ENCODE results near the gene E2F7.
A peak's percentile ranks its signal among the peaks of the same experiment; 100 is the strongest.
"Not testable (repeated sequence)": the region's sequence is repeated elsewhere in the genome, so short reads cannot be mapped to it uniquely, and the experiment has no call there.

E2F7 gene

GRCh38 chr12:77089686-77090220, 24.4 kb upstream of the E2F7 start:
- Histone ChIP-seq H3K36me3 (ENCODE audit: control insufficient read depth, insufficient read depth, low read length) (no peaks in the 10 kb centered on the region), H3K4me3 (ENCODE audit: low read depth, low read length) (no peak overlapping the region), H3K4me1 (ENCODE audit: control insufficient read depth, insufficient read depth, low read length) (no peaks in the 10 kb centered on the region)

GRCh38 chr12:77087427-77087826, 22.1 kb upstream of the E2F7 start:
- no peaks in the 10 kb centered on the region for H3K27me3 ChIP-seq (ENCODE audit: control insufficient read depth, insufficient read depth, low read length)
- H3K4me1 ChIP-seq (ENCODE audit: control insufficient read depth, insufficient read depth, low read length) = no peaks in the 10 kb centered on the region
- no peak overlapping the region for H3K4me3 ChIP-seq (ENCODE audit: low read depth, low read length)
- H3K36me3 ChIP-seq (ENCODE audit: control insufficient read depth, insufficient read depth, low read length) = no peaks in the 10 kb centered on the region
- H3K9me3 ChIP-seq (ENCODE audit: control insufficient read depth, insufficient read depth, low read length) = no peaks in the 10 kb centered on the region
- H3K9ac ChIP-seq (ENCODE audit: low read depth, low read length) = no peak overlapping the region

More at GRCh38 chr12:77089686-77090220, 24.4 kb upstream of the E2F7 start:
- H3K9me3 ChIP-seq (ENCODE audit: control insufficient read depth, insufficient read depth, low read length) = no peaks in the 10 kb centered on the region
- H3K27me3 ChIP-seq (ENCODE audit: control insufficient read depth, insufficient read depth, low read length) = no peaks in the 10 kb centered on the region
- no peak overlapping the region for H3K9ac ChIP-seq (ENCODE audit: low read depth, low read length)

GRCh38 chr12:77082021-77082420, 16.7 kb upstream of the E2F7 start:
- Histone ChIP-seq H3K9me3 (ENCODE audit: control insufficient read depth, insufficient read depth, low read length) (no peaks in the 10 kb centered on the region), H3K27me3 (ENCODE audit: control insufficient read depth, insufficient read depth, low read length) (no peaks in the 10 kb centered on the region), H3K4me3 (ENCODE audit: low read depth, low read length) (no peak overlapping the region), H3K4me1 (ENCODE audit: control insufficient read depth, insufficient read depth, low read length) (no peaks in the 10 kb centered on the region), H3K9ac (ENCODE audit: low read depth, low read length) (no peak overlapping the region), H3K36me3 (ENCODE audit: control insufficient read depth, insufficient read depth, low read length) (no peaks in the 10 kb centered on the region)

- Histone ChIP-seq H3K4me1 (ENCODE audit: control insufficient read depth, insufficient read depth, low read length) (no peaks in the 10 kb centered on the region), H3K9ac (ENCODE audit: low read depth, low read length) (no peak overlapping the region), H3K4me3 (ENCODE audit: low read depth, low read length) (no peak overlapping the region), H3K36me3 (ENCODE audit: control insufficient read depth, insufficient read depth, low read length) (no peaks in the 10 kb centered on the region), H3K27me3 (ENCODE audit: control insufficient read depth, insufficient read depth, low read length) (no peaks in the 10 kb centered on the region), H3K9me3 (ENCODE audit: control insufficient read depth, insufficient read depth, low read length) (no peaks in the 10 kb centered on the region)
Measured at GRCh38 chr12:77079631-77080030, 14.3 kb upstream of the E2F7 start.

- Histone ChIP-seq H3K4me1 (ENCODE audit: control insufficient read depth, insufficient read depth, low read length) (no peaks in the 10 kb centered on the region), H3K9me3 (ENCODE audit: control insufficient read depth, insufficient read depth, low read length) (no peaks in the 10 kb centered on the region), H3K9ac (ENCODE audit: low read depth, low read length) (no peak overlapping the region)
Measured at GRCh38 chr12:77078231-77078630, 12.9 kb upstream of the E2F7 start.

GRCh38 chr12:77076886-77077285, 11.5 kb upstream of the E2F7 start:
- Histone ChIP-seq H3K27me3 (ENCODE audit: control insufficient read depth, insufficient read depth, low read length) (no peaks in the 10 kb centered on the region), H3K4me1 (ENCODE audit: control insufficient read depth, insufficient read depth, low read length) (no peaks in the 10 kb centered on the region), H3K4me3 (ENCODE audit: low read depth, low read length) (no peak overlapping the region), H3K9me3 (ENCODE audit: control insufficient read depth, insufficient read depth, low read length) (no peaks in the 10 kb centered on the region), H3K9ac (ENCODE audit: low read depth, low read length) (no peak overlapping the region), H3K36me3 (ENCODE audit: control insufficient read depth, insufficient read depth, low read length) (no peaks in the 10 kb centered on the region)

More at GRCh38 chr12:77078231-77078630, 12.9 kb upstream of the E2F7 start:
- Histone ChIP-seq H3K36me3 (ENCODE audit: control insufficient read depth, insufficient read depth, low read length) (no peaks in the 10 kb centered on the region), H3K4me3 (ENCODE audit: low read depth, low read length) (no peak overlapping the region), H3K27me3 (ENCODE audit: control insufficient read depth, insufficient read depth, low read length) (no peaks in the 10 kb centered on the region)

- not testable (repeated sequence) for H3K36me3 ChIP-seq (ENCODE audit: control insufficient read depth, insufficient read depth, low read length); H3K9ac ChIP-seq (ENCODE audit: low read depth, low read length); H3K4me3 ChIP-seq (ENCODE audit: low read depth, low read length); H3K9me3 ChIP-seq (ENCODE audit: control insufficient read depth, insufficient read depth, low read length); H3K4me1 ChIP-seq (ENCODE audit: control insufficient read depth, insufficient read depth, low read length); H3K27me3 ChIP-seq (ENCODE audit: control insufficient read depth, insufficient read depth, low read length)
Measured at GRCh38 chr12:77073894-77074293, 8.5 kb upstream of the E2F7 start.

- Histone ChIP-seq H3K4me1 (ENCODE audit: control insufficient read depth, insufficient read depth, low read length) (no peaks in the 10 kb centered on the region), H3K4me3 (ENCODE audit: low read depth, low read length) (no peak overlapping the region), H3K9ac (ENCODE audit: low read depth, low read length) (no peak overlapping the region)
Measured at GRCh38 chr12:77072833-77073495, 7.6 kb upstream of the E2F7 start.

GRCh38 chr12:77070800-77071449, 5.6 kb upstream of the E2F7 start:
- Histone ChIP-seq H3K36me3 (ENCODE audit: control insufficient read depth, insufficient read depth, low read length) (no peaks in the 10 kb centered on the region), H3K4me1 (ENCODE audit: control insufficient read depth, insufficient read depth, low read length) (peaks cover 4% of the 10 kb centered on the region), H3K9ac (ENCODE audit: low read depth, low read length) (no peak overlapping the region), H3K4me3 (ENCODE audit: low read depth, low read length) (no peak overlapping the region), H3K27me3 (ENCODE audit: control insufficient read depth, insufficient read depth, low read length) (no peaks in the 10 kb centered on the region), H3K9me3 (ENCODE audit: control insufficient read depth, insufficient read depth, low read length) (no peaks in the 10 kb centered on the region)

More at GRCh38 chr12:77072833-77073495, 7.6 kb upstream of the E2F7 start:
- Histone ChIP-seq H3K27me3 (ENCODE audit: control insufficient read depth, insufficient read depth, low read length) (no peaks in the 10 kb centered on the region), H3K9me3 (ENCODE audit: control insufficient read depth, insufficient read depth, low read length) (no peaks in the 10 kb centered on the region), H3K36me3 (ENCODE audit: control insufficient read depth, insufficient read depth, low read length) (no peaks in the 10 kb centered on the region)

GRCh38 chr12:77070382-77070781, 5.0 kb upstream of the E2F7 start:
- H3K9me3 ChIP-seq (ENCODE audit: control insufficient read depth, insufficient read depth, low read length) = no peaks in the 10 kb centered on the region
- no peak overlapping the region for H3K4me3 ChIP-seq (ENCODE audit: low read depth, low read length)
- peaks cover 4% of the 10 kb centered on the region for H3K4me1 ChIP-seq (ENCODE audit: control insufficient read depth, insufficient read depth, low read length)
- H3K36me3 ChIP-seq (ENCODE audit: control insufficient read depth, insufficient read depth, low read length) = no peaks in the 10 kb centered on the region
- H3K9ac ChIP-seq (ENCODE audit: low read depth, low read length) = no peak overlapping the region
- no peaks in the 10 kb centered on the region for H3K27me3 ChIP-seq (ENCODE audit: control insufficient read depth, insufficient read depth, low read length)

GRCh38 chr12:77064896-77065360, 441 bp downstream of the E2F7 start:
- no peaks in the 10 kb centered on the region for H3K36me3 ChIP-seq (ENCODE audit: control insufficient read depth, insufficient read depth, low read length)
- H3K9me3 ChIP-seq (ENCODE audit: control insufficient read depth, insufficient read depth, low read length) = no peaks in the 10 kb centered on the region
- H3K9ac ChIP-seq (ENCODE audit: low read depth, low read length) = peak overlapping the region; percentile 89

More at GRCh38 chr12:77064896-77065360, 441 bp downstream of the E2F7 start:
- H3K4me1 ChIP-seq (ENCODE audit: control insufficient read depth, insufficient read depth, low read length) = peaks cover 4% of the 10 kb centered on the region
- H3K27me3 ChIP-seq (ENCODE audit: control insufficient read depth, insufficient read depth, low read length) = no peaks in the 10 kb centered on the region
- H3K4me3 ChIP-seq (ENCODE audit: low read depth, low read length) = peak overlapping the region; percentile 79
